A673 (cell line): Measurements from ENCODE around the gene MAP2K5. TPM values are rescaled to one million over a fixed set of nuclear protein-coding genes. Genes with fewer than 3 reads are reported as not detected.

ENCODE experiments used
- BruUV-seq: library from RNA; stranded (reverse); fragments of 400-500 nt; replicated peaks from 2 replicates; lab custom pipeline; 2021; lab: Mats Ljungman, UMichigan
- CTCF ChIA-PET: fragments of 300-600 bp; sonication (Branson Sonifier 250); formaldehyde crosslinking; loops from one replicate; lab custom pipeline; 2022; ENCODE audit warnings: antibody characterized with exemption; lab: Charles Lee
- POLR2A ChIA-PET: fragments of 300-600 bp; sonication (Branson Sonifier 250); formaldehyde crosslinking; loops from one replicate; lab custom pipeline; 2022; ENCODE audit warnings: antibody characterized with exemption; ENCODE audit not compliant: low non-redundant PET; lab: Charles Lee
- DNase-seq: peaks from one replicate; pipeline ENCODE4 v3.0.0-alpha.2; 2015; ENCODE audit warnings: low spot score
- H3K27ac ChIP-seq: fragments of 200-600 bp; sonication (generic); 2 replicates; pipeline ENCODE4 v1.5.1; 2016; ENCODE audit warnings: mixed run types, low read depth, mild to moderate bottlenecking, mixed read lengths, antibody characterized with exemption, low read length; ENCODE audit not compliant: poor library complexity, severe bottlenecking
- H3K27me3 ChIP-seq: fragments of 200-600 bp; sonication (generic); replicated peaks from 2 replicates; pipeline ENCODE4 v1.6.1; 2017; ENCODE audit warnings: mixed run types, low read depth, mild to moderate bottlenecking, mixed read lengths, antibody characterized with exemption, low read length; ENCODE audit not compliant: insufficient read depth, poor library complexity
- H3K36me3 ChIP-seq: fragments of 200-600 bp; sonication (generic); 2 replicates; pipeline ENCODE4 v1.6.1; 2016; ENCODE audit warnings: mixed run types, mild to moderate bottlenecking, mixed read lengths, antibody characterized with exemption, low read length; ENCODE audit not compliant: insufficient read depth, poor library complexity, severe bottlenecking
- H3K4me1 ChIP-seq: fragments of 200-600 bp; sonication (generic); 2 replicates; pipeline ENCODE4 v1.6.1; 2017; ENCODE audit warnings: mixed run types, mild to moderate bottlenecking, mixed read lengths, antibody characterized with exemption, low read length; ENCODE audit not compliant: insufficient read depth, poor library complexity, severe bottlenecking
- H3K4me3 ChIP-seq: fragments of 200-600 bp; sonication (generic); 2 replicates; pipeline ENCODE4 v1.5.1; 2016; ENCODE audit warnings: low read depth, mixed run types, mild to moderate bottlenecking, mixed read lengths, low read length; ENCODE audit not compliant: poor library complexity, severe bottlenecking
- H3K9me3 ChIP-seq: fragments of 200-600 bp; sonication (generic); 2 replicates; pipeline ENCODE4 v1.6.1; 2016; ENCODE audit warnings: mixed run types, low read depth, mild to moderate bottlenecking, mixed read lengths, antibody characterized with exemption, low read length; ENCODE audit not compliant: poor library complexity, severe bottlenecking
- CTCF ChIP-seq: fragments of 300-800, 200-600 bp; sonication (generic); conservative IDR thresholded peaks from 2 replicates; pipeline ENCODE4 v1.5.1; 2017; ENCODE audit warnings: low read depth, mild to moderate bottlenecking, antibody characterized with exemption, low read length, moderate library complexity, mixed read lengths
- EZH2 ChIP-seq: fragments of 200-600 bp; sonication (generic); IDR thresholded peaks from 2 replicates; pipeline ENCODE4 v1.6.1; 2017; ENCODE audit warnings: borderline replicate concordance, low read depth, mild to moderate bottlenecking, mixed read lengths, antibody characterized with exemption, low read length; ENCODE audit not compliant: poor library complexity, severe bottlenecking
- intact Hi-C: fragments of 100-400 bp; cut with micrococcal nuclease; formaldehyde crosslinking; loops from one replicate; pipeline ENCODE4 v1.10.0; 2022; ENCODE audit not compliant: unreplicated experiment
- total RNA-seq: library from RNA; stranded (reverse); gene quantifications from 2 replicates; pipeline ENCODE4 v1.2.3, GENCODE V29; 2021

Gene MAP2K5
- total RNA-seq, 1 experiment from 2014 or later = 62.8 TPM

GRCh38 chr15:67692573-67692972 lies 150.1 kb downstream of the MAP2K5 start:
- Histone ChIP-seq H3K4me1 (no peaks in the 10 kb centered on the region), H3K36me3 (no peaks in the 10 kb centered on the region), H3K27ac (no peak overlapping the region), H3K27me3 (no peaks in the 10 kb centered on the region), H3K4me3 (no peak overlapping the region), H3K9me3 (no peaks in the 10 kb centered on the region)
- no TSS peak for BruUV-seq
- ChIA-PET POLR2A (no interaction called here), CTCF (no interaction called here)
- no peak for DNase-seq
- no peak for TF ChIP-seq CTCF
- no peak for TF ChIP-seq EZH2
- intact Hi-C loops = no loop called here

DNA sequence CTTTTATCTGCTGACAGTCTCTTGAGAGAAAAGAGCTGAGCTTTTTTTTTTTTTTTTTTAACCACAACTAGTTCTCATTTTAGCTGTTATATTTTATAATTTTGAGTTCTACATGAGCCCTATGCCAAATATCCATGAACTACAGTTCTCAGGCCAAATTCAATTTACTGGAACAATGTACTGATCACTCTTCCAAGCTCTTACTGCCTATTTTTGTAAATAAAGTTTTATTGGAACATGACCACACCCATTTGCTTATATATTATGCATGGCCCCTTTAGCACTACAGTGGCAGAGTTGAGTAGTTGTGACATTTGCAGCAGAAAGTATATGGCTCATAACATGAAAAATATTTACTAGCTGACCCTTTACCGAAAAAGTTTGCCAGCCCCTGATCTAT lies 153.6 kb downstream of the MAP2K5 start:
- Histone ChIP-seq H3K9me3 (no peaks in the 10 kb centered on the region), H3K36me3 (no peaks in the 10 kb centered on the region), H3K4me3 (no peak overlapping the region), H3K27ac (no peak overlapping the region), H3K4me1 (no peaks in the 10 kb centered on the region), H3K27me3 (no peaks in the 10 kb centered on the region)
- DNase-seq = no peak
- ChIA-PET CTCF (no interaction called here), POLR2A (no interaction called here)
- intact Hi-C loops = no loop called here
- BruUV-seq = no TSS peak
- TF ChIP-seq CTCF (no peak), EZH2 (no peak)

DNA sequence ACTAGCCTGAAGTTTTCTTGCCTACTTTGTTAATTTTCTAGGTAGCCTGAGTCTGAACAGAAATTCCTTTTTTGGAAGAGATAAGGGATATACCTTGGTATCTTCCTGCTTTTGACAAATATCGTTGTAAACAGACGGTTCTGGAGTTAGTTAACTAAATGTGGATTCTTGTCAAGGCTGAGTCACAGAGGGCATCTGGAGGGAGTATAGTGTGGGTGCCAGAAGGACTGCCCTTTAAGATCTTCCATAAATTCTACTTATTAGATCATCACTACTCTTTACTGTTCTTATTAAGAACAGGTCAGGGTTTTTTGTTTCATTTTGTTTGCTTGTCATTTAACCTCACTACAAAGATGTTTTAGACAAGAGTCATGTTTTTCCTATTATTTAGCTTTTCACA lies 157.5 kb downstream of the MAP2K5 start:
- no TSS peak for BruUV-seq
- Histone ChIP-seq H3K27ac (no peak overlapping the region), H3K9me3 (no peaks in the 10 kb centered on the region), H3K4me1 (no peaks in the 10 kb centered on the region), H3K27me3 (no peaks in the 10 kb centered on the region), H3K36me3 (no peaks in the 10 kb centered on the region), H3K4me3 (no peak overlapping the region)
- TF ChIP-seq CTCF (no peak), EZH2 (no peak)
- POLR2A ChIA-PET = no interaction called here
- intact Hi-C loops = no loop called here
- CTCF ChIA-PET = no interaction called here
- no peak for DNase-seq
